Measurements from ENCODE around the gene BECN2.

Gene BECN2

GRCh38 chr1:241957692-241958494 lies at the start of gene BECN2:
Gene BECN2, plus strand, starts transcription at chr1:241957767. Its CDS starts 0 bp downstream, at chr1:241957767.
- no peak for DNase-seq

- no peak for DNase-seq
Observed at GRCh38 chr1:241916196-241916595, 41.4 kb upstream of the BECN2 start.

- no peak for DNase-seq
Observed at GRCh38 chr1:241917487-241917886, 40.1 kb upstream of the BECN2 start.

DNA sequence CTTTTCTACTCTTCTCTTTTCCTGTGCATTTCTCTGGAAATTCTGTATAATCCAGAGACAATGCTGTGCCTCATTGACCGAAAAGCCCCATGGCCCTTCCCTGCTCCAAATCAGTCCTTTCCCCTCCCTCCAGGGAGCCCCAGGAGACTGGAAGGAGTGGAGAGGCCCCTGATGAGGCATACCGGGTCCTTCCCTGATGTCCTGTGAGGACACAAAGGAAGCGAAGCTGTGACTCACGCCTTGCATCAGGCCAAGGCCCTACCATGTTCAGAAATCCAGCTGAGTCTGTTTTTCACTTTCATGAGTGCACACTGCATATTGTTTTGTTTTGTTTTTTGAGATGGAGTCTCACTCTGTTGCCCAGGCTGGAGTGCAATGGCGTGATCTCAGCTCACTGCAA lies 38.7 kb upstream of the BECN2 start:
- DNase-seq: no peak

GRCh38 chr1:241924080-241924808 lies 33.3 kb upstream of the BECN2 start:
- DNase-seq: no peak

GRCh38 chr1:241926141-241926540 lies 31.4 kb upstream of the BECN2 start:
- no peak for DNase-seq

- DNase-seq: no peak
Observed at GRCh38 chr1:241927321-241927720, 30.2 kb upstream of the BECN2 start.

GRCh38 chr1:241932845-241933244 lies 24.7 kb upstream of the BECN2 start:
- DNase-seq: no peak

GRCh38 chr1:241934201-241934848 lies 23.2 kb upstream of the BECN2 start:
- no peak for DNase-seq

DNA sequence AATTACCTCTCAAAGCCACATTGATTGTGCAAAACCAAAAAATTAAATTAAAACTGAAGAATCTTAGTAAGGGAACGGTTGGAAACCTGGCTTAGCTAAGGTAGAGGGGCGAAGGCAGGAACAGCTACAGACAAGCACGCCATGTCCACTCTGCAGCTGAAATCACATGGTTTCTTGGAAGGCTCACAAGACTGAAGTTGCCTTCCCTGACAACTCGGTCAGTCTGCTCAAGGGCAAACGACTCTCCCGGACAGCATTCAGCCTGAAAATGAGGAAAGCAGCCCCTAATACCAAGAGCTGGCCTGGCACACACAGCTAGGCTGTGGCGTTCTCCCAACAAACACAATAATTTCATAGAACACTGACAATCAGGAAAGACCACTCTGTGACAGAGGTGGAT lies 22.7 kb upstream of the BECN2 start:
- no peak for DNase-seq

GRCh38 chr1:241939798-241940197 lies 17.8 kb upstream of the BECN2 start:
- no peak for DNase-seq

DNA sequence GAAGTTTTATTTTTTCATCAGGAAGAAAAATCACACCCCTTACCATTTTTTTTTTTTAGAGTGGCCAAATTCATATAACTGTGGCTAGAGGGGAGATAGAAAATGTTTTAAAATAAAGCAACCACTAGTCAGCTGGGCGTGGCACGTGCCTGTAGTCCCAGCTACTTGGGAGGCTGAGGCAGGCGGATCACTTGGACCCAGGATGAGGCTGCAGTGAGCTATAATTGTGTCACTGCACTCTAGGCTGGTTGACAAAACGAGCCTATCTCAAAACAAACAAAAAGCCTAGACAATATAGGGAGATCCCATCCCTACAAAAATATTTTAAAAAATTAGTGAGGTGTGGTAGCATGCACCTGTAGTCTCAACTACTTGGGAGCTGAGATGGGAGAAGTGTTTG lies 14.8 kb upstream of the BECN2 start:
- no peak for DNase-seq

- no peak for DNase-seq
Observed at GRCh38 chr1:241944300-241944699, 13.3 kb upstream of the BECN2 start.

GRCh38 chr1:241947354-241947753 lies 10.2 kb upstream of the BECN2 start:
- no peak for DNase-seq

DNA sequence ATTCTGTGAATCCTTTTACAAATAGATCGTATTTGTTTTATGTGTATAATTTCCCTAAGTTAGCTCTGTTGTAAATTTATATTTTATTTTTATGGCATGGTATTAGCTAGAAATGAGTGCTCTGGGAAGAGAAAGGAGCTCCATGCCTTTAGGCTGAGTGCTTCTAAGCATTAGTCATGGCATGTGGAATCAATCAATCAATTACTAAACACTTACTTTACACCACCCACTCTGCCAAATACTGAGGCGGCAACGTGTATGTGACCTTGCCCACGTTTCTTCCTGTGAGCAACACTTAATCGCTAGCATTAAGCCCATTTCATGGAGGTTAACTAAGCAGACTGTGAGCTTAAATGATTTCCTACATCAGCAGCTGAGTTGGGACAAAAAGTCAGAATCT lies 7.2 kb upstream of the BECN2 start:
- no peak for DNase-seq

- no peak for DNase-seq
Observed at GRCh38 chr1:241962153-241962552, 4.6 kb downstream of the BECN2 start.

- no peak for DNase-seq
Observed at GRCh38 chr1:241963722-241964121, 6.2 kb downstream of the BECN2 start.

GRCh38 chr1:241964550-241965282 lies 7.1 kb downstream of the BECN2 start:
- DNase-seq: no peak

DNA sequence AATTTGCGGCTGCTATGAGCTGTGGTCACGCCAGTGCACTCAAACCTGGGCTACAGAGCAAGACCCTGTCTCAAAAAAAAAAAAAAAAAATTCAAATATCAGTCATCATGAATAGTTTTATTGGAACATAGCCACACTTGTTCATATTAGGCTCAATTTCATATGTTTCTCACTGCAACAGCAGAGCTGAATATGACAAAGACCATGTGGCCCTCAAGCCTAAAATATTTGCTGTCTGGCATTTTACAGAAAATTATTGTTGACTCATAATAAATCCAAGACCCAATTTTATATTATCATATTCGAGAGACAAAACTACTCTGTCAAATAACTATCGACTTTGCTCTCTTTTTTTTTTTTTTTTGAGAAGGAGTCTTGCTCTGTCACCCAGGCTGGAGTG lies 11.0 kb downstream of the BECN2 start:
- DNase-seq: no peak

DNA sequence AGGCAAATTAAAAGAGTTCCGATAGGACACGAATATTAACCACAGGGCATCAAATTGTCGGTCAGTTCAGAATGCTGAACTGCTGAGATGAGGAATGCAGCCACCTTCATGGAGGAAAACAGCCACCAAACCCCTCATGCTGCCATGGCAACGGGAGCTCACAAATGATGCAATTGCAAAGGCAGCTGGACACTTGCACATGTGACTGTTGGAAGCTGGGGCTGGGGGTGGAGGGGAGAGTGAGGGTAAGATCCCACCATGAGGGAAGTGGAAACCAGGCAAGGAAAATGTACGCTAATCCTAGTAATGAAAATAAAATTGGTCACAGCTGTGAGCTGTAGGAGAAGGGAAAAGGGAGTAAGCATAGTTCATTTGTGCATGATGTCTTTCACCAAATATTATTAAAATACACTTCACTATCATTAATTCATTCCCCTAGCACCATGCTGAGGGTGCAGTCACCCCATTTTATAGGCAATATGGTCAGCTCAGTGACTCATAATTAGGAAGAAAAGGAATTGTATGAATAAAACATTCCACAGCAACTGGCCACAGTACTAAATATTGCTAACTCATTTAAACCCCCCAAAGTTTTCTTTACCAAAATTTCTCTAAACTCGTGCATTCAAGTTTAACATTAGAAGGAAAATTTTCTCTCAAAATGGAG lies 15.3 kb downstream of the BECN2 start:
- no peak for DNase-seq

GRCh38 chr1:241976229-241976628 lies 18.7 kb downstream of the BECN2 start:
- DNase-seq: no peak

DNA sequence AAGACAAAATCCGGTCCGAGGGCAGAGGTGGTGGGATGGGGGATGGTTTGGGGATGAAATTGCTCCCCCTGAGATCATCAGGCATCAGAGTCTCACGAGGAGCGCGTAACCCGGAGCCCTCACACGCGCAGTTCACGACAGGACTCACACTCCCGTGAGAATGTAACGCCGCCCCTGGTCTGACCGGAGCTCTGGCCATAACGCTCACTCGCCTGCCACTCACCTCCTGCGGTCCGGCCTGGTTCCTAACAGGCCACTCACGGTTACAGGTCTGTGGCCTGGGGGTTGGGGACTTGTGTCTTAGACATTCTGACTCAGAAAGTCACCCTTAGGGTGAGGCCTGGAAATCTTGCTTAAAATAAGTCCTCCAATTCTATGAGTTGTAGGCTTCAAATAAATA lies 21.5 kb downstream of the BECN2 start:
- DNase-seq: no peak

DNA sequence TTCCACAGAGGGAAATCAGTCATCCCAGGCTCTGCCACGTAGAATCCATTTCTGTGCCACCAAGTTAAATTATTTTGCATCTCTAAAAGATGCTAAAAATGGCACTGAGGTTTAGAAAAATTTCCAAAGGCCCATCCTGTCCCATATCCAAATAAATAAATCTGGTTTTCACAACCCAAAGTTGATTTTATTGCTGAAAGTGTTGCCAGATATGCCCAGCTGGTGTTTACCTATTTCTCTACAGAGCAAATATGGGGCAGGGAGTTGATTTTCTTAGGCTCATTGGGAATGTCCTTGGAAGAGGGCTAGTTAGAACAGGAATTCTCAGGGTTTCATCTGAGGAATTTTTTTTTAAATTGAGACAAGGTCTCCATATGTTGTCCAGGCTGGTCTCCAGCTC lies 22.4 kb downstream of the BECN2 start:
- DNase-seq: no peak
